PC-3 (cell line): ENCODE results near the gene PPP1R27. TPM values are rescaled to one million over a fixed set of nuclear protein-coding genes. Genes with fewer than 3 reads are reported as not detected.

ENCODE experiments used
- total RNA-seq: library from RNA; depleted of rRNA; stranded (reverse); fragments of >200 nt; gene quantifications from 2 replicates; pipeline ENCODE4 v1.2.3, GENCODE V29; 2014; rRNA removed

The PPP1R27 gene
- total RNA-seq, 1 experiment from 2014 or later: not detected

Other genes starting within 250 kb of the PPP1R27 start
- gene NPLOC4, start 197.9 kb downstream of the PPP1R27 start, total RNA-seq: 109 and 133 TPM in 2 replicates
- 3.5 and 3.9 TPM in 2 replicates for gene TSPAN10, start 197.9 kb downstream of the PPP1R27 start, total RNA-seq
- 3.0 TPM in 1 of 2 replicates, not detected in the other for gene PDE6G, start 178.5 kb downstream of the PPP1R27 start, total RNA-seq
- 46.7 and 68.9 TPM in 2 replicates for gene OXLD1, start 168.4 kb downstream of the PPP1R27 start, total RNA-seq
- 49.9 and 71.0 TPM in 2 replicates for gene CCDC137, start 168.3 kb downstream of the PPP1R27 start, total RNA-seq
- gene ARL16, start 151.3 kb downstream of the PPP1R27 start, total RNA-seq: 52.6 and 68.8 TPM in 2 replicates
- 177 and 194 TPM in 2 replicates for gene HGS, start 151.0 kb downstream of the PPP1R27 start, total RNA-seq
- gene MRPL12, start 131.7 kb downstream of the PPP1R27 start, total RNA-seq: 100 and 108 TPM in 2 replicates
- gene SLC25A10, start 122.8 kb downstream of the PPP1R27 start, total RNA-seq: 113 and 117 TPM in 2 replicates
- 0.11 TPM in 1 of 2 replicates, not detected in the other for gene GCGR, start 30.9 kb downstream of the PPP1R27 start, total RNA-seq
- gene MCRIP1, start 1.8 kb downstream of the PPP1R27 start, total RNA-seq: 73.4 and 90.9 TPM in 2 replicates
- 969 and 1,089 TPM in 2 replicates for gene P4HB, start 25.5 kb upstream of the PPP1R27 start, total RNA-seq
- 201 and 261 TPM in 2 replicates for gene ARHGDIA, start 36.3 kb upstream of the PPP1R27 start, total RNA-seq
- gene ALYREF, start 56.5 kb upstream of the PPP1R27 start, total RNA-seq: 496 and 633 TPM in 2 replicates
- 243 and 268 TPM in 2 replicates for gene ANAPC11, start 56.7 kb upstream of the PPP1R27 start, total RNA-seq
- 0.07 and 0.17 TPM in 2 replicates for gene NPB, start 67.2 kb upstream of the PPP1R27 start, total RNA-seq
- 33.3 and 42.7 TPM in 2 replicates for gene PCYT2, start 76.3 kb upstream of the PPP1R27 start, total RNA-seq
- gene SIRT7, start 83.1 kb upstream of the PPP1R27 start, total RNA-seq: 51.6 and 70.8 TPM in 2 replicates
- 22.9 and 37.5 TPM in 2 replicates for gene MAFG, start 92.7 kb upstream of the PPP1R27 start, total RNA-seq
- gene PYCR1, start 102.2 kb upstream of the PPP1R27 start, total RNA-seq: 144 and 169 TPM in 2 replicates
- gene MYADML2, start 112.2 kb upstream of the PPP1R27 start, total RNA-seq: not detected in 2 replicates
- 0.75 TPM in 1 of 2 replicates, not detected in the other for gene NOTUM, start 126.1 kb upstream of the PPP1R27 start, total RNA-seq
- 31.5 and 48.2 TPM in 2 replicates for gene ASPSCR1, start 142.6 kb upstream of the PPP1R27 start, total RNA-seq
- gene CENPX, start 187.8 kb upstream of the PPP1R27 start, total RNA-seq: 344 and 390 TPM in 2 replicates
- 71.5 and 90.0 TPM in 2 replicates for gene LRRC45, start 188.3 kb upstream of the PPP1R27 start, total RNA-seq
- gene RAC3, start 196.6 kb upstream of the PPP1R27 start, total RNA-seq: 46.8 and 52.2 TPM in 2 replicates
- 135 and 142 TPM in 2 replicates for gene DCXR, start 202.6 kb upstream of the PPP1R27 start, total RNA-seq
- gene RFNG, start 216.8 kb upstream of the PPP1R27 start, total RNA-seq: 46.7 and 46.8 TPM in 2 replicates
- gene GPS1, start 216.8 kb upstream of the PPP1R27 start, total RNA-seq: 240 and 287 TPM in 2 replicates
- 205 and 262 TPM in 2 replicates for gene DUS1L, start 230.8 kb upstream of the PPP1R27 start, total RNA-seq